WI38 (cell line): ENCODE measurements around the gene ACVR2B.

Experiments
- H3K4me3 ChIP-seq: 2 replicates; pipeline ENCODE4 v1.5.1; 2011; ENCODE audit warnings: low read depth, mild to moderate bottlenecking, control low read depth, low read length
- CTCF ChIP-seq: IDR thresholded peaks from 2 replicates; pipeline ENCODE4 v1.5.1; 2012; ENCODE audit warnings: low read depth, mild to moderate bottlenecking, control low read depth, low read length

The ACVR2B gene

GRCh38 chr3:38536671-38537070, 83.0 kb downstream of the ACVR2B start:
- no peak overlapping the region for H3K4me3 ChIP-seq
- TF ChIP-seq CTCF, result no peak

GRCh38 chr3:38538773-38539353, 85.2 kb downstream of the ACVR2B start:
- no peak overlapping the region for H3K4me3 ChIP-seq
- no peak for TF ChIP-seq CTCF

GRCh38 chr3:38541806-38542205, 88.1 kb downstream of the ACVR2B start:
- TF ChIP-seq CTCF, result no peak
- H3K4me3 ChIP-seq, result no peak overlapping the region
